Measurements from ENCODE around the gene TAS1R3.

TAS1R3 gene

GRCh38 chr1:1302006-1302430 is 29.1 kb upstream of the TAS1R3 start:
- TF ChIP-seq NFRKB (IDR thresholded peaks at IDR 0.05) (no peak), FOXA1 (IDR thresholded peaks at IDR 0.05) (no peak)
- no peak for DNase-seq (ENCODE audit: extremely low spot score)
- ChIA-PET POLR2A (no interaction called here), CTCF (interaction anchor here (0.6 kb wide), 1 partner anchor 10 kb away, joined by 3 read pairs; no protein-coding TSS in a partner anchor)

- TF ChIP-seq SP1 (IDR thresholded peaks at IDR 0.05) = no peak
- no peak for TF ChIP-seq PKNOX1 (IDR thresholded peaks at IDR 0.05)
- no peak for TF ChIP-seq SUZ12 (IDR thresholded peaks at IDR 0.05)
- no peak for TF ChIP-seq TARDBP (IDR thresholded peaks at IDR 0.05)
- no peak for TF ChIP-seq CTBP1 (IDR thresholded peaks at IDR 0.05; ENCODE audit: borderline replicate concordance)
- no peak for TF ChIP-seq ARNT (IDR thresholded peaks at IDR 0.05)
- TF ChIP-seq FOXK2 (IDR thresholded peaks at IDR 0.05) = no peak
- TF ChIP-seq ELF4 (IDR thresholded peaks at IDR 0.05) = no peak
- no peak for TF ChIP-seq FOXM1 (IDR thresholded peaks at IDR 0.05; ENCODE audit: borderline replicate concordance)
- no peak for TF ChIP-seq LEF1 (IDR thresholded peaks at IDR 0.05; ENCODE audit: borderline replicate concordance)
- no peak for TF ChIP-seq HDGF (IDR thresholded peaks at IDR 0.05; ENCODE audit: borderline replicate concordance)
- TF ChIP-seq FOXA1 (IDR thresholded peaks at IDR 0.05) = no peak
- TF ChIP-seq ZNF384 (IDR thresholded peaks at IDR 0.05) = no peak
- TF ChIP-seq L3MBTL2 (conservative IDR thresholded peaks at IDR 0.05) = no peak
- ChIA-PET POLR2A (no interaction called here), CTCF (no interaction called here)
- DNase-seq (ENCODE audit: extremely low spot score) = no peak
Observed at GRCh38 chr1:1302951-1303509, 28.1 kb upstream of the TAS1R3 start.

GRCh38 chr1:1303736-1304135 is 27.3 kb upstream of the TAS1R3 start:
- TF ChIP-seq PKNOX1 (IDR thresholded peaks at IDR 0.05) = no peak
- no peak for TF ChIP-seq HDGF (IDR thresholded peaks at IDR 0.05; ENCODE audit: borderline replicate concordance)
- no peak for TF ChIP-seq ZNF384 (IDR thresholded peaks at IDR 0.05)
- no peak for TF ChIP-seq L3MBTL2 (conservative IDR thresholded peaks at IDR 0.05)
- no peak for TF ChIP-seq SP1 (IDR thresholded peaks at IDR 0.05)
- no peak for TF ChIP-seq ARNT (IDR thresholded peaks at IDR 0.05)
- no peak for TF ChIP-seq LEF1 (IDR thresholded peaks at IDR 0.05; ENCODE audit: borderline replicate concordance)
- TF ChIP-seq ELF4 (IDR thresholded peaks at IDR 0.05) = no peak
- TF ChIP-seq FOXM1 (IDR thresholded peaks at IDR 0.05; ENCODE audit: borderline replicate concordance) = no peak
- no peak for TF ChIP-seq TARDBP (IDR thresholded peaks at IDR 0.05)
- no peak for TF ChIP-seq FOXK2 (IDR thresholded peaks at IDR 0.05)
- TF ChIP-seq CTBP1 (IDR thresholded peaks at IDR 0.05; ENCODE audit: borderline replicate concordance) = no peak
- no peak for TF ChIP-seq NFRKB (IDR thresholded peaks at IDR 0.05)
- no peak for TF ChIP-seq SUZ12 (IDR thresholded peaks at IDR 0.05)
- no peak for TF ChIP-seq BHLHE40 (IDR thresholded peaks at IDR 0.05; ENCODE audit: borderline replicate concordance)
- TF ChIP-seq FOXA1 (IDR thresholded peaks at IDR 0.05) = no peak
- DNase-seq (ENCODE audit: extremely low spot score) = no peak
- CTCF ChIA-PET = interaction anchor here (0.6 kb wide), 1 partner anchor 13 kb away, joined by 3 read pairs; no protein-coding TSS in a partner anchor
- POLR2A ChIA-PET = interaction anchor here (2.3 kb wide), 1 partner anchor 12 kb away, joined by 8 read pairs; no protein-coding TSS in a partner anchor

GRCh38 chr1:1304331-1305299 is 26.5 kb upstream of the TAS1R3 start:
- no peak for TF ChIP-seq FOXA1 (IDR thresholded peaks at IDR 0.05)
- no peak for TF ChIP-seq BHLHE40 (IDR thresholded peaks at IDR 0.05; ENCODE audit: borderline replicate concordance)
- TF ChIP-seq NFRKB (IDR thresholded peaks at IDR 0.05) = no peak
- TF ChIP-seq L3MBTL2 (conservative IDR thresholded peaks at IDR 0.05) = peak; percentile 86
- DNase-seq (ENCODE audit: extremely low spot score) = peak; percentile 57
- POLR2A ChIA-PET = interaction anchor here (0.7 to 2.3 kb wide), 5 partner anchors 11 to 103 kb away, joined by 3 to 8 read pairs (median 5); partner anchors contain the start of genes AURKAIP1, CCNL2 and UBE2J2
- CTCF ChIA-PET = interaction anchor here (0.6 kb wide), 1 partner anchor 14 kb away, joined by 3 read pairs; no protein-coding TSS in a partner anchor

GRCh38 chr1:1305300-1306069 is 25.6 kb upstream of the TAS1R3 start:
- no peak for DNase-seq (ENCODE audit: extremely low spot score)
- TF ChIP-seq ARNT (IDR thresholded peaks at IDR 0.05) (no peak), SUZ12 (IDR thresholded peaks at IDR 0.05) (no peak), FOXK2 (IDR thresholded peaks at IDR 0.05) (no peak), ZNF384 (IDR thresholded peaks at IDR 0.05) (no peak), HDGF (IDR thresholded peaks at IDR 0.05; ENCODE audit: borderline replicate concordance) (no peak), TARDBP (IDR thresholded peaks at IDR 0.05) (no peak), FOXA1 (IDR thresholded peaks at IDR 0.05) (no peak), FOXM1 (IDR thresholded peaks at IDR 0.05; ENCODE audit: borderline replicate concordance) (no peak)
- ChIA-PET POLR2A (interaction anchor here (0.7 to 2.3 kb wide), 5 partner anchors 10 to 102 kb away, joined by 3 to 8 read pairs (median 5); partner anchors contain the start of genes AURKAIP1, CCNL2 and UBE2J2), CTCF (no interaction called here)
